ENCODE measurements around the gene CACNA1H. TPM values are rescaled to one million over a fixed set of nuclear protein-coding genes. Genes with fewer than 3 reads are reported as not detected.

Gene CACNA1H
- total RNA-seq (1 to 10 TPM in 4 of 5 experiments, under 1 TPM in 1; 0.31 to 8.8 (median 2.2) TPM), polyA plus RNA-seq (1 to 10 TPM in 1 of 2 donors, under 1 TPM in 1; 0.73 to 3.8 TPM), total RNA-seq (24.6 reads per million, percentile 55 among the genes with 10 or more reads in this experiment)

- H3K36me3 Mint-ChIP-seq: no peaks in the 10 kb centered on the region
- peaks cover 0 to 3% (median 0%) of the 10 kb centered on the region in 11 donors for H3K9me3 Mint-ChIP-seq
- H3K4me3 Mint-ChIP-seq: peak within 1 kb of the TSS in 9 of 10 donors; percentile 44 to 81 (median 64)
- Histone ChIP-seq H3K27me3 (ENCODE audit: control insufficient read depth in 2 of 2, insufficient read depth in 2 of 2, low read length in 2 of 2) (no peaks in the 10 kb centered on the region), H3K4me3 (ENCODE audit: low read length) (no peak within 1 kb of the TSS), H3K36me3 (ENCODE audit: control insufficient read depth in 2 of 3, insufficient read depth in 3 of 3, low read length in 3 of 3) (no peaks in the 10 kb centered on the region), H3K4me1 (ENCODE audit: control insufficient read depth in 2 of 2, insufficient read depth in 2 of 2, low read length in 2 of 2) (peaks cover 3 to 16% of the 10 kb centered on the region in 2 donors), H3K9me3 (ENCODE audit: control insufficient read depth in 2 of 3, low read length in 3 of 3) (no peaks in the 10 kb centered on the region), H3K27ac (ENCODE audit: low read depth, low read length) (peak within 1 kb of the TSS; percentile 8)
- CTCF ChIA-PET: no interaction called here
- peak within 1 kb of the TSS in 1 of 9 donors; percentile 65 for H3K27ac Mint-ChIP-seq
- ATAC-seq (peak; percentile 86), DNase-seq (peak; percentile 56 to 86 (median 70))
- intact Hi-C loops (cut with micrococcal nuclease): loop anchor here in 1 of 2 donors (5.0 kb wide), 1 partner anchor 170 kb away; the partner anchor contains the start of gene SOX8
- POLR2A ChIA-PET: no interaction called here
- peaks cover 0 to 18% (median 6%) of the 10 kb centered on the region in 5 donors for H3K27me3 Mint-ChIP-seq
- no peaks in the 10 kb centered on the region for H3K4me1 Mint-ChIP-seq
These were observed at the start of gene CACNA1H for GRCh38 chr16:1152651-1153259. CACNA1H (plus strand) TSS chr16:1153106; CDS start chr16:1153738, 632 bp downstream.

- no peaks in the 10 kb centered on the region for H3K36me3 ChIP-seq (ENCODE audit: control insufficient read depth in 2 of 3, insufficient read depth in 3 of 3, low read length in 3 of 3)
- H3K4me1 ChIP-seq (ENCODE audit: control insufficient read depth in 2 of 2, insufficient read depth in 2 of 2, low read length in 2 of 2): no peaks in the 10 kb centered on the region
- peaks cover 0 to 11% (median 4%) of the 10 kb centered on the region in 5 donors for H3K27me3 Mint-ChIP-seq
- DNase-seq (no peak), ATAC-seq (no peak)
- no peak overlapping the region for H3K4me3 Mint-ChIP-seq
- H3K9me3 ChIP-seq (ENCODE audit: control insufficient read depth in 2 of 3, low read length in 3 of 3): no peaks in the 10 kb centered on the region
- H3K27ac ChIP-seq (ENCODE audit: low read depth, low read length): no peak overlapping the region
- no peaks in the 10 kb centered on the region for H3K4me1 Mint-ChIP-seq
- intact Hi-C loops (cut with micrococcal nuclease): loop anchor here (1.0 to 2.0 kb wide), 3 partner anchors 107 to 393 kb away; no protein-coding TSS in a partner anchor
- ChIA-PET CTCF (interaction anchor here (0.7 kb wide), 1 partner anchor 295 kb away, joined by 4 read pairs; no protein-coding TSS in a partner anchor), POLR2A (no interaction called here)
- no peak overlapping the region for H3K4me3 ChIP-seq (ENCODE audit: low read length)
- H3K36me3 Mint-ChIP-seq: no peaks in the 10 kb centered on the region
- H3K27ac Mint-ChIP-seq: no peak overlapping the region
- H3K9me3 Mint-ChIP-seq: no peaks in the 10 kb centered on the region
- H3K27me3 ChIP-seq (ENCODE audit: control insufficient read depth in 2 of 2, insufficient read depth in 2 of 2, low read length in 2 of 2): no peaks in the 10 kb centered on the region
These were observed 49.3 kb upstream of the CACNA1H start for GRCh38 chr16:1103636-1103980.

GRCh38 chr16:1105888-1106620 is 46.9 kb upstream of the CACNA1H start:
- Mint-ChIP-seq H3K9me3 (no peaks in the 10 kb centered on the region), H3K4me3 (no peak overlapping the region), H3K4me1 (no peaks in the 10 kb centered on the region), H3K27me3 (peaks cover 0 to 11% (median 0%) of the 10 kb centered on the region in 5 donors), H3K36me3 (no peaks in the 10 kb centered on the region), H3K27ac (no peak overlapping the region)
- Histone ChIP-seq H3K27me3 (ENCODE audit: control insufficient read depth in 2 of 2, insufficient read depth in 2 of 2, low read length in 2 of 2) (no peaks in the 10 kb centered on the region), H3K4me3 (ENCODE audit: low read length) (no peak overlapping the region), H3K4me1 (ENCODE audit: control insufficient read depth in 2 of 2, insufficient read depth in 2 of 2, low read length in 2 of 2) (no peaks in the 10 kb centered on the region), H3K9me3 (ENCODE audit: control insufficient read depth in 2 of 3, low read length in 3 of 3) (no peaks in the 10 kb centered on the region), H3K27ac (ENCODE audit: low read depth, low read length) (no peak overlapping the region), H3K36me3 (ENCODE audit: control insufficient read depth in 2 of 3, insufficient read depth in 3 of 3, low read length in 3 of 3) (no peaks in the 10 kb centered on the region)
- ATAC-seq (peak; percentile 55), DNase-seq (peak in 6 of 9 donors; percentile 31 to 44 (median 40))
- CTCF ChIA-PET: no interaction called here
- intact Hi-C loops (cut with micrococcal nuclease): no loop called here
- POLR2A ChIA-PET: no interaction called here

GRCh38 chr16:1106659-1107058 is 46.2 kb upstream of the CACNA1H start:
- Histone ChIP-seq H3K4me3 (ENCODE audit: low read length) (no peak overlapping the region), H3K36me3 (ENCODE audit: control insufficient read depth in 2 of 3, insufficient read depth in 3 of 3, low read length in 3 of 3) (no peaks in the 10 kb centered on the region), H3K4me1 (ENCODE audit: control insufficient read depth in 2 of 2, insufficient read depth in 2 of 2, low read length in 2 of 2) (no peaks in the 10 kb centered on the region), H3K27ac (ENCODE audit: low read depth, low read length) (no peak overlapping the region), H3K27me3 (ENCODE audit: control insufficient read depth in 2 of 2, insufficient read depth in 2 of 2, low read length in 2 of 2) (no peaks in the 10 kb centered on the region), H3K9me3 (ENCODE audit: control insufficient read depth in 2 of 3, low read length in 3 of 3) (no peaks in the 10 kb centered on the region)
- Mint-ChIP-seq H3K4me3 (no peak overlapping the region), H3K27me3 (peaks cover 0 to 11% (median 0%) of the 10 kb centered on the region in 5 donors), H3K27ac (no peak overlapping the region), H3K36me3 (no peaks in the 10 kb centered on the region), H3K4me1 (no peaks in the 10 kb centered on the region), H3K9me3 (no peaks in the 10 kb centered on the region)
- ChIA-PET CTCF (no interaction called here), POLR2A (no interaction called here)
- ATAC-seq (no peak), DNase-seq (no peak)
- intact Hi-C loops (cut with micrococcal nuclease): no loop called here

GRCh38 chr16:1107141-1107540 is 45.8 kb upstream of the CACNA1H start:
- DNase-seq: no peak
- Mint-ChIP-seq H3K27ac (no peak overlapping the region), H3K36me3 (no peaks in the 10 kb centered on the region), H3K4me3 (no peak overlapping the region), H3K27me3 (peaks cover 0 to 11% (median 0%) of the 10 kb centered on the region in 5 donors), H3K9me3 (no peaks in the 10 kb centered on the region), H3K4me1 (no peaks in the 10 kb centered on the region)
- Histone ChIP-seq H3K9me3 (ENCODE audit: control insufficient read depth in 2 of 3, low read length in 3 of 3) (no peaks in the 10 kb centered on the region), H3K4me1 (ENCODE audit: control insufficient read depth in 2 of 2, insufficient read depth in 2 of 2, low read length in 2 of 2) (no peaks in the 10 kb centered on the region), H3K27ac (ENCODE audit: low read depth, low read length) (no peak overlapping the region), H3K4me3 (ENCODE audit: low read length) (no peak overlapping the region), H3K36me3 (ENCODE audit: control insufficient read depth in 2 of 3, insufficient read depth in 3 of 3, low read length in 3 of 3) (no peaks in the 10 kb centered on the region), H3K27me3 (ENCODE audit: control insufficient read depth in 2 of 2, insufficient read depth in 2 of 2, low read length in 2 of 2) (no peaks in the 10 kb centered on the region)
- intact Hi-C loops (cut with micrococcal nuclease): no loop called here
- POLR2A ChIA-PET: no interaction called here
- CTCF ChIA-PET: no interaction called here
- ATAC-seq: no peak

- Histone ChIP-seq H3K4me3 (ENCODE audit: low read length) (no peak overlapping the region), H3K36me3 (ENCODE audit: control insufficient read depth in 2 of 3, insufficient read depth in 3 of 3, low read length in 3 of 3) (no peaks in the 10 kb centered on the region), H3K27me3 (ENCODE audit: control insufficient read depth in 2 of 2, insufficient read depth in 2 of 2, low read length in 2 of 2) (no peaks in the 10 kb centered on the region), H3K4me1 (ENCODE audit: control insufficient read depth in 2 of 2, insufficient read depth in 2 of 2, low read length in 2 of 2) (no peaks in the 10 kb centered on the region), H3K9me3 (ENCODE audit: control insufficient read depth in 2 of 3, low read length in 3 of 3) (no peaks in the 10 kb centered on the region), H3K27ac (ENCODE audit: low read depth, low read length) (no peak overlapping the region)
- ATAC-seq (no peak), DNase-seq (no peak)
- ChIA-PET POLR2A (no interaction called here), CTCF (no interaction called here)
- no peak overlapping the region for H3K27ac Mint-ChIP-seq
- peaks cover 0 to 2% (median 0%) of the 10 kb centered on the region in 11 donors for H3K9me3 Mint-ChIP-seq
- intact Hi-C loops (cut with micrococcal nuclease): no loop called here
- no peak overlapping the region for H3K4me3 Mint-ChIP-seq
- H3K4me1 Mint-ChIP-seq: no peaks in the 10 kb centered on the region
- no peaks in the 10 kb centered on the region for H3K36me3 Mint-ChIP-seq
- H3K27me3 Mint-ChIP-seq: peaks cover 0 to 11% (median 0%) of the 10 kb centered on the region in 5 donors
These were observed 45.2 kb upstream of the CACNA1H start for GRCh38 chr16:1107731-1108130.

All from naive thymus-derived CD4-positive, alpha-beta T cell (primary cell).